H1 (cell line): ENCODE measurements around the gene KLHL3. TPM values are rescaled to one million over a fixed set of nuclear protein-coding genes. Genes with fewer than 3 reads are reported as not detected.

Experiments
- CTCF ChIA-PET: fragments of 300-600 bp; sonication (Branson Sonifier 250); formaldehyde crosslinking; loops from one replicate; lab custom pipeline; 2021; ENCODE audit not compliant: partially characterized antibody; lab: Charles Lee
- POLR2A ChIA-PET: fragments of 300-600 bp; sonication (Branson Sonifier 250); formaldehyde crosslinking; loops from one replicate; lab custom pipeline; 2021; ENCODE audit warnings: inconsistent platforms; ENCODE audit not compliant: partially characterized antibody; lab: Charles Lee
- DNase-seq, 2 experiments: peaks; one replicate each; pipeline versions ENCODE4 v3.0.0 to v3.0.0-alpha.2; 2010 to 2022; ENCODE audit warnings: low spot score in 2 of 2, low read depth in 1 of 2, mixed read lengths in 1 of 2
- FAIRE-seq: peaks from 2 replicates; lab custom pipeline; 2011; peaks lifted over from hg19 to GRCh38; lab: Jason Lieb, UNC
- H2AFZ ChIP-seq: 2 replicates; pipeline ENCODE4 v1.8.1; 2012; ENCODE audit warnings: low read length, inconsistent platforms
- H2AK5ac ChIP-seq: 2 replicates; pipeline ENCODE4 v1.6.1; 2013; ENCODE audit warnings: low read depth, low read length
- H2BK120ac ChIP-seq: replicated peaks from 2 replicates; pipeline ENCODE3; 2013; ENCODE audit warnings: low read depth, low read length, inconsistent platforms
- H2BK12ac ChIP-seq: 2 replicates; pipeline ENCODE4 v1.6.1; 2013; ENCODE audit warnings: low read depth, low read length
- H2BK15ac ChIP-seq: 2 replicates; pipeline ENCODE4 v1.6.1; 2013; ENCODE audit warnings: low read length
- H2BK20ac ChIP-seq: 2 replicates; pipeline ENCODE4 v1.6.1; 2013; ENCODE audit warnings: low read length
- H2BK5ac ChIP-seq: 2 replicates; pipeline ENCODE4 v1.6.1; 2013; ENCODE audit warnings: low read depth, low read length
- H3K14ac ChIP-seq: 2 replicates; pipeline ENCODE4 v1.6.1; 2013; ENCODE audit warnings: inconsistent platforms; ENCODE audit not compliant: insufficient read length
- H3K18ac ChIP-seq: 2 replicates; pipeline ENCODE4 v1.6.1; 2013; ENCODE audit warnings: low read length; ENCODE audit errors: extremely low read depth
- H3K23ac ChIP-seq: 2 replicates; pipeline ENCODE4 v1.6.1; 2013; ENCODE audit warnings: inconsistent platforms; ENCODE audit not compliant: insufficient read length
- H3K23me2 ChIP-seq: 2 replicates; pipeline ENCODE4 v1.6.1; 2013; ENCODE audit warnings: low read depth, low read length
- H3K27ac ChIP-seq: 2 replicates; pipeline ENCODE4 v1.6.1; 2011; ENCODE audit warnings: low read depth, low read length, inconsistent platforms
- H3K27me3 ChIP-seq, 4 experiments: replicated peaks in 1 of 4; 1 replicate in 1 of 4; 2 replicates in 3 of 4; pipeline versions ENCODE4 v1.6.1 to v1.8.1; 2011 to 2013; ENCODE audit warnings: low read length in 3 of 4, mild to moderate bottlenecking in 3 of 4, inconsistent platforms in 2 of 4, mixed read lengths in 2 of 4, moderate library complexity in 1 of 4; ENCODE audit not compliant: control insufficient read depth in 3 of 4, insufficient read depth in 3 of 4; ENCODE audit errors: extremely low read depth in 1 of 4
- H3K36me3 ChIP-seq, 4 experiments: 2 replicates each; pipeline versions ENCODE4 v1.6.1 to v1.8.1; 2011 to 2013; ENCODE audit warnings: mild to moderate bottlenecking in 4 of 4, low read length in 3 of 4, moderate library complexity in 2 of 4, control low read depth in 1 of 4, inconsistent platforms in 1 of 4; ENCODE audit not compliant: insufficient read depth in 4 of 4, control insufficient read depth in 2 of 4
- H3K4ac ChIP-seq: replicated peaks from 2 replicates; pipeline ENCODE3; 2013; ENCODE audit warnings: low read length, low read depth, mixed read lengths, inconsistent platforms; ENCODE audit not compliant: insufficient read length
- H3K4me1 ChIP-seq, 4 experiments: replicated peaks in 1 of 4; 1 replicate in 1 of 4; 2 replicates in 3 of 4; pipeline versions ENCODE4 v1.6.1 to v1.8.1; 2011 to 2013; ENCODE audit warnings: low read length in 3 of 4, inconsistent platforms in 2 of 4, mixed read lengths in 1 of 4; ENCODE audit not compliant: insufficient read depth in 4 of 4, control insufficient read depth in 3 of 4
- H3K4me2 ChIP-seq, 2 experiments: 2 replicates each; pipeline versions ENCODE4 v1.6.1 to v1.8.1; 2011 to 2013; ENCODE audit warnings: low read depth in 2 of 2, low read length in 2 of 2, control low read depth in 1 of 2, inconsistent platforms in 1 of 2, mild to moderate bottlenecking in 1 of 2; ENCODE audit not compliant: insufficient read depth in 1 of 2
- H3K4me3 ChIP-seq, 4 experiments: fragments of 200-600, 300-600 bp in 1 of 4; sonication (generic), shearing (Covaris generic), sonication (Bioruptor Twin) in 1 of 4; 2 replicates each; pipeline versions ENCODE4 v1.5.1 to v1.8.1; 2011 to 2016; ENCODE audit warnings: low read length in 4 of 4, low read depth in 3 of 4, control low read depth in 2 of 4, inconsistent platforms in 2 of 4, mild to moderate bottlenecking in 2 of 4, mixed read lengths in 1 of 4, moderate library complexity in 1 of 4; ENCODE audit not compliant: insufficient read depth in 2 of 4; ENCODE audit errors: extremely low read depth in 1 of 4
- H3K56ac ChIP-seq: replicated peaks from 2 replicates; pipeline ENCODE3; 2013; ENCODE audit warnings: low read depth, mild to moderate bottlenecking, mixed read lengths, low read length, inconsistent platforms; ENCODE audit not compliant: insufficient read length
- H3K79me1 ChIP-seq: 2 replicates; pipeline ENCODE4 v1.6.1; 2013; ENCODE audit warnings: low read depth, low read length, control low read depth
- H3K79me2 ChIP-seq, 2 experiments: 2 replicates each; pipeline versions ENCODE4 v1.6.1 to v1.8.1; 2012 to 2013; ENCODE audit warnings: low read length in 2 of 2, mild to moderate bottlenecking in 2 of 2, inconsistent platforms in 1 of 2; ENCODE audit not compliant: insufficient read depth in 2 of 2, control insufficient read depth in 1 of 2
- H3K9ac ChIP-seq, 4 experiments: replicated peaks in 1 of 4; 1 replicate in 1 of 4; 2 replicates in 3 of 4; pipeline versions ENCODE4 v1.6.1 to v1.8.1; 2011 to 2013; ENCODE audit warnings: low read depth in 3 of 4, low read length in 3 of 4, control low read depth in 2 of 4, mild to moderate bottlenecking in 2 of 4, moderate library complexity in 2 of 4, inconsistent platforms in 1 of 4; ENCODE audit errors: extremely low read depth in 1 of 4
- H3K9me3 ChIP-seq, 2 experiments: 2 replicates each; pipeline versions ENCODE4 v1.6.1 to v1.8.1; 2012 to 2013; ENCODE audit warnings: mild to moderate bottlenecking in 2 of 2, moderate library complexity in 2 of 2, control low read depth in 1 of 2, inconsistent platforms in 1 of 2, low read depth in 1 of 2, low read length in 1 of 2, mixed read lengths in 1 of 2; ENCODE audit not compliant: insufficient read depth in 2 of 2
- H4K20me1 ChIP-seq, 2 experiments: replicated peaks in 1 of 2; 2 replicates each; pipeline versions ENCODE3 to v1.8.1; 2011 to 2013; ENCODE audit warnings: inconsistent platforms in 2 of 2, low read length in 2 of 2, mild to moderate bottlenecking in 1 of 2; ENCODE audit not compliant: insufficient read depth in 2 of 2, control insufficient read depth in 1 of 2
- H4K5ac ChIP-seq: 2 replicates; pipeline ENCODE4 v1.6.1; 2013; ENCODE audit warnings: low read length, low read depth, mixed read lengths, inconsistent platforms; ENCODE audit not compliant: insufficient read length
- H4K8ac ChIP-seq: 2 replicates; pipeline ENCODE4 v1.8.0; 2013; ENCODE audit warnings: mild to moderate bottlenecking, moderate library complexity, low read length, inconsistent platforms; ENCODE audit not compliant: insufficient read depth; ENCODE audit errors: extremely low read depth
- H4K91ac ChIP-seq: replicated peaks from 2 replicates; pipeline ENCODE3; 2013; ENCODE audit warnings: low read length, mixed read lengths, inconsistent platforms; ENCODE audit not compliant: insufficient read length
- NANOG ChIP-seq: IDR thresholded peaks from 2 replicates; pipeline ENCODE4 v1.6.1; 2011; ENCODE audit warnings: low read length, low read depth, mild to moderate bottlenecking, inconsistent platforms; ENCODE audit not compliant: insufficient read depth, poor library complexity, severe bottlenecking
- WGBS, 2 experiments: shearing (Covaris generic) in 1 of 2; methylation state at CpG; one replicate each; pipeline versions ENCODE4 v1.1.6 to v1.1.7; 2013 to 2015; ENCODE audit warnings: low lambda C conversion rate in 2 of 2, mixed read lengths in 2 of 2, inconsistent platforms in 1 of 2, low coverage in 1 of 2, missing lambda C conversion rate in 1 of 2; ENCODE audit not compliant: insufficient replicate concordance in 2 of 2, insufficient coverage in 1 of 2, insufficient read length in 1 of 2; ENCODE audit errors: extremely low coverage in 1 of 2, missing lambda C conversion rate in 1 of 2; 5-methylcytosine and 5-hydroxymethylcytosine counted together
- polyA plus RNA-seq, 7 experiments: library from polyadenylated mRNA; depleted of rRNA in 3 of 7; stranded (reverse) in 5 of 7; unstranded in 2 of 7; fragments of >200 nt in 5 of 7; fragments of 200-250 nt in 2 of 7; gene quantifications; 1 replicate in 5 of 7; 2 replicates in 1 of 7; 4 replicates in 1 of 7; pipeline versions ENCODE4 v1.2.1 to v1.2.3, GENCODE V29; 2011 to 2013; ENCODE audit warnings: missing spikeins in 2 of 7, mixed read lengths in 2 of 7
- total RNA-seq: library from RNA; stranded (reverse); fragmentation: NEBNext Ultra II Directional; extraction: Animal tissue kit (Norgen Biotek cat#: 25700); gene quantifications from 2 replicates; pipeline ENCODE4 v1.2.1, GENCODE V29; 2021

KLHL3 gene
- total and polyA plus RNA-seq, 2 of the 8 experiments (the other 6 are each of a cell fraction or from before 2014, with no cell fraction given): 7.4 to 13.7 TPM

DNA sequence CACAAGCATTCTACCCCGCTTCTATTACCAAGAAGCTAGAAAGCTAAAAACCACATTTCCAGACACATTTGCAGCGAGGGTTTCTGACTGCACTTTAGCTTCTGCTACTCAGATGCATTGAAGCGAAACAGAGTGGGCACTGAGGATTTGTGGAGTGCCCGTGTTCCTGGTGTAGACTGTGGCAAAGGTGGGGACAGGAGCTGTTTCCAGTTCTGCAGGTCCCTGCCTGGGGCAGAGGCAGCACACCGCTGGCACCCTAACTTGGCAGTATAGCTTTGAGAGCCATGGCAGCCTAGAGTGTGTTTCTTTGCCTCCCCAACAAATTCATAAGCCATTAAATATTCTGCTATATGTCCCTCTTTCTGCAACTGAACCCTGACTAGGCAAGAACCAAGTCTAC lies 128.1 kb downstream of the KLHL3 start:
- DNase-seq (no peak), FAIRE-seq (no peak)
- Histone ChIP-seq H3K18ac (no peak overlapping the region), H2BK120ac (no peak overlapping the region), H3K27me3 (no peaks in the 10 kb centered on the region), H3K36me3 (no peaks in the 10 kb centered on the region), H3K23ac (no peak overlapping the region), H3K9ac (no peak overlapping the region), H4K5ac (no peak overlapping the region), H2BK15ac (no peak overlapping the region), H4K91ac (no peak overlapping the region), H3K4ac (no peak overlapping the region), H3K14ac (no peak overlapping the region), H2AK5ac (no peak overlapping the region), H2BK12ac (no peak overlapping the region), H3K79me1 (no peaks in the 10 kb centered on the region), H3K4me1 (peaks cover 0 to 4% (median 2%) of the 10 kb centered on the region in 4 experiments; a peak in 3 of 7 replicates), H2AFZ (no peak overlapping the region), H3K27ac (no peak overlapping the region), H3K79me2 (no peaks in the 10 kb centered on the region), H2BK5ac (no peak overlapping the region), H4K20me1 (no peaks in the 10 kb centered on the region), H3K4me3 (no peak overlapping the region), H3K9me3 (no peaks in the 10 kb centered on the region), H2BK20ac (no peak overlapping the region), H3K23me2 (no peaks in the 10 kb centered on the region), H3K4me2 (no peak overlapping the region), H4K8ac (no peak overlapping the region), H3K56ac (no peak overlapping the region)
- CTCF ChIA-PET: interaction anchor here (1.0 to 1.4 kb wide), 5 partner anchors 15 to 134 kb away, joined by 3 to 5 read pairs (median 3); no protein-coding TSS in a partner anchor
- no peak for TF ChIP-seq NANOG
- POLR2A ChIA-PET: interaction anchor here (0.7 to 0.8 kb wide), 3 partner anchors 8 to 844 kb away, joined by 3 read pairs; no protein-coding TSS in a partner anchor
- 74% methylated on average over 5 of the region's 5 CpGs; no CpG with 5 or more reads in 1 of the 2 experiments for WGBS, 2 experiments
